IgD-negative memory B cell (primary cell): ENCODE data around the gene OR2AK2. TPM values are rescaled to one million over a fixed set of nuclear protein-coding genes. Genes with fewer than 3 reads are reported as not detected.
"Not testable (repeated sequence)": the region's sequence is repeated elsewhere in the genome, so short reads cannot be mapped to it uniquely, and the experiment has no call there.

Source experiments
- H3K27ac Mint-ChIP-seq, 3 donors: one replicate each; pipeline ENCODE4 v1.8.0; 2020 to 2022; ENCODE audit warnings: mild to moderate bottlenecking in 3 of 3, mixed read lengths in 3 of 3, moderate library complexity in 1 of 3
- H3K27me3 Mint-ChIP-seq: one replicate; pipeline ENCODE4 v1.8.0; 2021; ENCODE audit warnings: mixed read lengths
- H3K36me3 Mint-ChIP-seq: one replicate; pipeline ENCODE4 v1.8.0; 2020; ENCODE audit warnings: mild to moderate bottlenecking, mixed read lengths
- H3K4me1 Mint-ChIP-seq, 3 donors: one replicate each; pipeline ENCODE4 v1.8.0; 2020 to 2022; ENCODE audit warnings: mixed read lengths in 3 of 3, mild to moderate bottlenecking in 1 of 3
- H3K4me3 Mint-ChIP-seq, 4 donors: one replicate each; pipeline ENCODE4 v1.8.0; 2020 to 2022; ENCODE audit warnings: mild to moderate bottlenecking in 4 of 4, mixed read lengths in 4 of 4, moderate library complexity in 3 of 4
- H3K9me3 Mint-ChIP-seq, 3 donors: one replicate each; pipeline ENCODE4 v1.8.0; 2020 to 2021; ENCODE audit warnings: mixed read lengths in 3 of 3, mild to moderate bottlenecking in 1 of 3
- polyA plus RNA-seq: library from polyadenylated mRNA; unstranded; fragments of 300-500 nt; fragmentation: Illumina TruSeq; gene quantifications from one replicate; pipeline ENCODE4 v1.2.3, GENCODE V29; 2021

Gene OR2AK2
- polyA plus RNA-seq = not detected

- no peaks in the 10 kb centered on the region for H3K36me3 Mint-ChIP-seq
- H3K4me3 Mint-ChIP-seq = no peak within 1 kb of the TSS
- no peak within 1 kb of the TSS for H3K27ac Mint-ChIP-seq
- peaks cover 2% of the 10 kb centered on the region for H3K27me3 Mint-ChIP-seq
- H3K4me1 Mint-ChIP-seq = peaks cover 11 to 20% (median 11%) of the 10 kb centered on the region in 3 donors
- H3K9me3 Mint-ChIP-seq = peaks cover 3 to 7% (median 4%) of the 10 kb centered on the region in 3 donors
Observed at GRCh38 chr1:247964933-247965332, at the start of gene OR2AK2. OR2AK2 (plus strand) TSS chr1:247965233; CDS start chr1:247965377, 144 bp downstream.

- peaks cover 6% of the 10 kb centered on the region for H3K27me3 Mint-ChIP-seq
- no peaks in the 10 kb centered on the region for H3K9me3 Mint-ChIP-seq
- no peak within 1 kb of the TSS for H3K4me3 Mint-ChIP-seq
- no peak within 1 kb of the TSS for H3K27ac Mint-ChIP-seq
- H3K4me1 Mint-ChIP-seq = no peaks in the 10 kb centered on the region
- no peaks in the 10 kb centered on the region for H3K36me3 Mint-ChIP-seq
Observed at GRCh38 chr1:247919952-247920351, 45.1 kb upstream of the OR2AK2 start, which contains the start of gene OR2T8. OR2T8 (plus strand) TSS chr1:247920252; CDS start chr1:247921018, 766 bp downstream.

GRCh38 chr1:247923941-247924340 lies 41.1 kb upstream of the OR2AK2 start:
- H3K4me3 Mint-ChIP-seq = no peak overlapping the region
- H3K27ac Mint-ChIP-seq = no peak overlapping the region
- no peaks in the 10 kb centered on the region for H3K4me1 Mint-ChIP-seq
- H3K36me3 Mint-ChIP-seq = no peaks in the 10 kb centered on the region
- peaks cover 2% of the 10 kb centered on the region for H3K27me3 Mint-ChIP-seq
- no peaks in the 10 kb centered on the region for H3K9me3 Mint-ChIP-seq

- Mint-ChIP-seq H3K27me3 (peaks cover 2% of the 10 kb centered on the region), H3K4me1 (no peaks in the 10 kb centered on the region), H3K36me3 (no peaks in the 10 kb centered on the region), H3K27ac (no peak within 1 kb of the TSS), H3K9me3 (no peaks in the 10 kb centered on the region), H3K4me3 (no peak within 1 kb of the TSS)
Observed at GRCh38 chr1:247924868-247925267, 40.2 kb upstream of the OR2AK2 start, which contains the start of gene OR2AJ1. OR2AJ1 (plus strand) TSS chr1:247924889; CDS start chr1:247933769, 8,880 bp downstream.

- Mint-ChIP-seq H3K4me1 (no peaks in the 10 kb centered on the region), H3K27me3 (no peaks in the 10 kb centered on the region), H3K36me3 (no peaks in the 10 kb centered on the region), H3K27ac (no peak overlapping the region), H3K9me3 (peaks cover 0 to 2% (median 0%) of the 10 kb centered on the region in 3 donors), H3K4me3 (no peak overlapping the region)
Observed at GRCh38 chr1:247933989-247934388, 31.0 kb upstream of the OR2AK2 start.

- H3K27ac Mint-ChIP-seq = no peak overlapping the region
- peaks cover 0 to 2% (median 0%) of the 10 kb centered on the region in 3 donors for H3K9me3 Mint-ChIP-seq
- H3K4me3 Mint-ChIP-seq = no peak overlapping the region
- no peaks in the 10 kb centered on the region for H3K4me1 Mint-ChIP-seq
- H3K27me3 Mint-ChIP-seq = no peaks in the 10 kb centered on the region
- no peaks in the 10 kb centered on the region for H3K36me3 Mint-ChIP-seq
Observed at GRCh38 chr1:247935781-247936180, 29.3 kb upstream of the OR2AK2 start.

- H3K9me3 Mint-ChIP-seq = peaks cover 0 to 2% (median 0%) of the 10 kb centered on the region in 3 donors
- H3K4me1 Mint-ChIP-seq = peaks cover 0 to 5% (median 0%) of the 10 kb centered on the region in 3 donors
- H3K4me3 Mint-ChIP-seq = peak overlapping the region in 1 of 4 donors; percentile 77
- no peak overlapping the region for H3K27ac Mint-ChIP-seq
- no peaks in the 10 kb centered on the region for H3K36me3 Mint-ChIP-seq
- no peaks in the 10 kb centered on the region for H3K27me3 Mint-ChIP-seq
Observed at GRCh38 chr1:247936415-247936814, 28.6 kb upstream of the OR2AK2 start.

GRCh38 chr1:247936965-247937734 lies 27.9 kb upstream of the OR2AK2 start:
- Mint-ChIP-seq H3K27ac (peak overlapping the region in 1 of 3 donors; percentile 83), H3K4me3 (peak overlapping the region; percentile 76 to 90 (median 78))
- not testable (repeated sequence) for H3K36me3 Mint-ChIP-seq, H3K27me3 Mint-ChIP-seq, H3K4me1 Mint-ChIP-seq, H3K9me3 Mint-ChIP-seq

GRCh38 chr1:247942624-247943023 lies 22.4 kb upstream of the OR2AK2 start:
- H3K27ac Mint-ChIP-seq = no peak overlapping the region
- peaks cover 0 to 5% (median 0%) of the 10 kb centered on the region in 3 donors for H3K4me1 Mint-ChIP-seq
- no peaks in the 10 kb centered on the region for H3K36me3 Mint-ChIP-seq
- no peaks in the 10 kb centered on the region for H3K27me3 Mint-ChIP-seq
- peaks cover 2 to 4% (median 4%) of the 10 kb centered on the region in 3 donors for H3K9me3 Mint-ChIP-seq
- no peak overlapping the region for H3K4me3 Mint-ChIP-seq

- Mint-ChIP-seq H3K9me3 (peaks cover 3 to 5% (median 4%) of the 10 kb centered on the region in 3 donors), H3K27ac (no peak within 1 kb of the TSS), H3K4me3 (no peak within 1 kb of the TSS)
Observed at GRCh38 chr1:247948558-247948957, 16.5 kb upstream of the OR2AK2 start, which contains the start of gene OR2L8. OR2L8 (plus strand) TSS chr1:247948858; CDS start chr1:247948858, 0 bp downstream.

GRCh38 chr1:247953408-247953807 lies 11.6 kb upstream of the OR2AK2 start:
- Mint-ChIP-seq H3K27ac (no peak overlapping the region), H3K4me3 (no peak overlapping the region), H3K27me3 (peaks cover 3% of the 10 kb centered on the region), H3K9me3 (peaks cover 3 to 6% (median 3%) of the 10 kb centered on the region in 3 donors), H3K4me1 (no peaks in the 10 kb centered on the region), H3K36me3 (no peaks in the 10 kb centered on the region)

More at GRCh38 chr1:247948558-247948957, 16.5 kb upstream of the OR2AK2 start, which contains the start of gene OR2L8:
- no peaks in the 10 kb centered on the region for H3K4me1 Mint-ChIP-seq
- no peaks in the 10 kb centered on the region for H3K36me3 Mint-ChIP-seq
- peaks cover 3% of the 10 kb centered on the region for H3K27me3 Mint-ChIP-seq

- H3K4me3 Mint-ChIP-seq = no peak overlapping the region
- no peak overlapping the region for H3K27ac Mint-ChIP-seq
- peaks cover 2% of the 10 kb centered on the region for H3K27me3 Mint-ChIP-seq
Observed at GRCh38 chr1:247961791-247962190, 3.2 kb upstream of the OR2AK2 start.

GRCh38 chr1:247962911-247963588 lies 2.0 kb upstream of the OR2AK2 start:
- no peak overlapping the region for H3K4me3 Mint-ChIP-seq
- no peaks in the 10 kb centered on the region for H3K36me3 Mint-ChIP-seq
- H3K9me3 Mint-ChIP-seq = peaks cover under 1 to 7% (median 4%) of the 10 kb centered on the region in 3 donors
- H3K4me1 Mint-ChIP-seq = peaks cover 11 to 20% (median 12%) of the 10 kb centered on the region in 3 donors
- H3K27ac Mint-ChIP-seq = no peak overlapping the region
- H3K27me3 Mint-ChIP-seq = peaks cover 2% of the 10 kb centered on the region

More at GRCh38 chr1:247961791-247962190, 3.2 kb upstream of the OR2AK2 start:
- H3K36me3 Mint-ChIP-seq = no peaks in the 10 kb centered on the region
- peaks cover 4 to 10% (median 6%) of the 10 kb centered on the region in 3 donors for H3K9me3 Mint-ChIP-seq
- peaks cover 6 to 14% (median 7%) of the 10 kb centered on the region in 3 donors for H3K4me1 Mint-ChIP-seq

- Mint-ChIP-seq H3K27me3 (no peaks in the 10 kb centered on the region), H3K4me3 (peak overlapping the region; percentile 17 to 81 (median 50)), H3K4me1 (peaks cover 11 to 17% (median 11%) of the 10 kb centered on the region in 3 donors), H3K9me3 (peaks cover 2 to 3% (median 3%) of the 10 kb centered on the region in 3 donors), H3K27ac (peak overlapping the region; percentile 7 to 57 (median 53)), H3K36me3 (no peaks in the 10 kb centered on the region)
Observed at GRCh38 chr1:247966532-247967204, 1.6 kb downstream of the OR2AK2 start.
